DMS53 (cell line): ENCODE data around the gene IRF2BP2.

Experiments used
- DNase-seq: peaks from one replicate; lab custom pipeline; 2025; lab: John Stamatoyannopoulos, UW

Gene IRF2BP2

GRCh38 chr1:234634387-234634786 lies 24.4 kb upstream of the IRF2BP2 start:
- DNase-seq, result no peak

- DNase-seq, result no peak
Observed at GRCh38 chr1:234633246-234634003, 23.4 kb upstream of the IRF2BP2 start.

GRCh38 chr1:234632225-234632624 lies 22.2 kb upstream of the IRF2BP2 start:
- DNase-seq, result no peak

- DNase-seq, result no peak
Observed at GRCh38 chr1:234631721-234632125, 21.7 kb upstream of the IRF2BP2 start.

- DNase-seq, result peak; percentile 18
Observed at GRCh38 chr1:234629026-234629425, 19.0 kb upstream of the IRF2BP2 start.

- DNase-seq, result peak; percentile 45
Observed at GRCh38 chr1:234628089-234628488, 18.1 kb upstream of the IRF2BP2 start.

- DNase-seq, result no peak
Observed at GRCh38 chr1:234627009-234627950, 17.3 kb upstream of the IRF2BP2 start.

- DNase-seq, result no peak
Observed at GRCh38 chr1:234626391-234626790, 16.4 kb upstream of the IRF2BP2 start.

- peak; percentile 35 for DNase-seq
Observed at GRCh38 chr1:234624724-234625117, 14.7 kb upstream of the IRF2BP2 start.

- DNase-seq, result no peak
Observed at GRCh38 chr1:234621657-234622335, 11.8 kb upstream of the IRF2BP2 start.

GRCh38 chr1:234621127-234621468 lies 11.1 kb upstream of the IRF2BP2 start:
- DNase-seq, result no peak

- peak; percentile 59 for DNase-seq
Observed at GRCh38 chr1:234620272-234621126, 10.5 kb upstream of the IRF2BP2 start.

GRCh38 chr1:234619794-234620247 lies 9.8 kb upstream of the IRF2BP2 start:
- peak; percentile 92 for DNase-seq

GRCh38 chr1:234619071-234619480 lies 9.1 kb upstream of the IRF2BP2 start:
- peak; percentile 61 for DNase-seq

- DNase-seq, result peak; percentile 55
Observed at GRCh38 chr1:234618737-234619049, 8.7 kb upstream of the IRF2BP2 start.

- DNase-seq, result peak; percentile 52
Observed at GRCh38 chr1:234617986-234618736, 8.2 kb upstream of the IRF2BP2 start.

GRCh38 chr1:234617131-234617985 lies 7.4 kb upstream of the IRF2BP2 start:
- DNase-seq, result no peak

- DNase-seq, result peak; percentile 33
Observed at GRCh38 chr1:234616644-234617043, 6.7 kb upstream of the IRF2BP2 start.

- peak; percentile 33 for DNase-seq
Observed at GRCh38 chr1:234614081-234614489, 4.1 kb upstream of the IRF2BP2 start.
